Left ventricle myocardium inferior (tissue), 1 donor: Measurements from ENCODE around the gene TTC12. TPM values are rescaled to one million over a fixed set of nuclear protein-coding genes. Genes with fewer than 3 reads are reported as not detected.

Experiments
- DNase-seq: peaks from one replicate; pipeline ENCODE4 v3.0.0-alpha.2; 2020
- H3K27ac ChIP-seq: fragments of 200-600 bp; replicated peaks from 2 replicates; pipeline ENCODE4 v1.8.0; 2021
- H3K27me3 ChIP-seq: fragments of 200-600 bp; 2 replicates; pipeline ENCODE4 v1.8.0; 2021; ENCODE audit warnings: low read depth
- H3K36me3 ChIP-seq: fragments of 200-600 bp; 2 replicates; pipeline ENCODE4 v1.8.0; 2021
- H3K4me1 ChIP-seq: fragments of 200-600 bp; 2 replicates; pipeline ENCODE4 v1.8.0; 2021
- H3K4me3 ChIP-seq: fragments of 200-600 bp; 2 replicates; pipeline ENCODE4 v1.8.0; 2021; ENCODE audit warnings: mild to moderate bottlenecking, moderate library complexity
- H3K9me3 ChIP-seq: fragments of 200-600 bp; replicated peaks from 2 replicates; pipeline ENCODE4 v1.8.0; 2021
- intact Hi-C: fragments of 100-400 bp; cut with micrococcal nuclease; formaldehyde crosslinking; loops from one replicate; pipeline ENCODE4 v1.11.0; 2022
- total RNA-seq: library from RNA; stranded (reverse); fragmentation: NEBNext Ultra II Directional; extraction: Animal tissue kit (Norgen Biotek cat#: 25700); gene quantifications from one replicate; pipeline ENCODE4 v1.2.1, GENCODE V29; 2021
- TF ChIP-seq, protein P1 (sequence below): fragments of 200-600 bp; IDR thresholded peaks from 2 replicates; pipeline ENCODE4 v1.8.0; 2021; ENCODE audit warnings: antibody characterized with exemption, mild to moderate bottlenecking, borderline replicate concordance
- donor health status: DM: no; HTN: yes; CAD: no; lungs with severe emphysema.

The TTC12 gene
- total RNA-seq, 1 donor from 2014 or later: 5.5 TPM

DNA sequence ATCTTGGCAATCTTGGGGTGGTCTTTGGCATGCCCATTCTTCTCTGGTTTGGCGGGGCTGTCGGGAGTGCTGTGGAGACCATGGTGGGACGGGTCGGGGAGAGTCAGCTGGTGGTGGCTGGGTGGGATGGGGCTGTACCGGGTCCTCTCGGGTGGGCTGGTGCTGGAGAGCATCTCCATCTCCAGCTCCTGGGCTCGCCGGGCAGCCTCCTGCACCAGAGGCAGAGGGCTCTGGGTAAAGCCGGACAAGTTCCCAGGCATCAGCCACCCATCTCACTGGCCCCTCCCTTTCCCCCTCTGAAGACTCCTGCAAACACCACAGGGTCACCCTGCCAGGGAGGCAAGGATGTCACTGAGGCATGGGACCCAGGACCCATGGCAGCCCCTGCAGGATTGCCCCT, 98.3 kb downstream of the TTC12 start:
- TF ChIP-seq, protein P1, sequence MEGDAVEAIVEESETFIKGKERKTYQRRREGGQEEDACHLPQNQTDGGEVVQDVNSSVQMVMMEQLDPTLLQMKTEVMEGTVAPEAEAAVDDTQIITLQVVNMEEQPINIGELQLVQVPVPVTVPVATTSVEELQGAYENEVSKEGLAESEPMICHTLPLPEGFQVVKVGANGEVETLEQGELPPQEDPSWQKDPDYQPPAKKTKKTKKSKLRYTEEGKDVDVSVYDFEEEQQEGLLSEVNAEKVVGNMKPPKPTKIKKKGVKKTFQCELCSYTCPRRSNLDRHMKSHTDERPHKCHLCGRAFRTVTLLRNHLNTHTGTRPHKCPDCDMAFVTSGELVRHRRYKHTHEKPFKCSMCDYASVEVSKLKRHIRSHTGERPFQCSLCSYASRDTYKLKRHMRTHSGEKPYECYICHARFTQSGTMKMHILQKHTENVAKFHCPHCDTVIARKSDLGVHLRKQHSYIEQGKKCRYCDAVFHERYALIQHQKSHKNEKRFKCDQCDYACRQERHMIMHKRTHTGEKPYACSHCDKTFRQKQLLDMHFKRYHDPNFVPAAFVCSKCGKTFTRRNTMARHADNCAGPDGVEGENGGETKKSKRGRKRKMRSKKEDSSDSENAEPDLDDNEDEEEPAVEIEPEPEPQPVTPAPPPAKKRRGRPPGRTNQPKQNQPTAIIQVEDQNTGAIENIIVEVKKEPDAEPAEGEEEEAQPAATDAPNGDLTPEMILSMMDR: no peak
- intact Hi-C loops: no loop called here

DNA sequence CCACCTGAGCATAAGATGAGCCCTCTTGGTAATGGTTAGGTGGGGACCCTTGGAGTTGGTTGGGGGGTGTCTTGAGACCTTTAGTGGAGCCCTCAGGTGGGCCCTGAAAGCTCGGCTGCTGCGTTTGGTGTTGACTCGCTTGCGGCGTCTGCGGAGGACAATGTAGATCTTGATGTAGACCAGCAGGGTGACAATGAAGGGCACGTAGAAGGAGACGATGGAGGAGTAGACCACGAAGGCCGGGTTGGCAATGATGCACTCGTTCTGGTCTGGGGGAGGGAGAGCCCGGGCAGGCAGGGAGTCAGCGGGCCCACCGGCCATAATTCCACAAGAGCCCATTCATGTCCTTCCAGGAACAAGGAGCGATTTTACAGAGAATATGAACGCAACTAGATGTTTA, 101.0 kb downstream of the TTC12 start:
- Histone ChIP-seq H3K4me3 (no peak overlapping the region), H3K9me3 (no peaks in the 10 kb centered on the region), H3K36me3 (no peaks in the 10 kb centered on the region), H3K4me1 (no peaks in the 10 kb centered on the region), H3K27me3 (peaks cover 19% of the 10 kb centered on the region), H3K27ac (no peak overlapping the region)
- DNase-seq: no peak
- intact Hi-C loops: no loop called here
- TF ChIP-seq, protein P1: no peak

More for the DNA sequence above, 98.3 kb downstream of the TTC12 start:
- no peak overlapping the region for H3K4me3 ChIP-seq
- peaks cover 20% of the 10 kb centered on the region for H3K27me3 ChIP-seq
- no peaks in the 10 kb centered on the region for H3K9me3 ChIP-seq
- no peaks in the 10 kb centered on the region for H3K36me3 ChIP-seq
- H3K27ac ChIP-seq: no peak overlapping the region
- no peak for DNase-seq
- no peaks in the 10 kb centered on the region for H3K4me1 ChIP-seq

Other genes starting within 250 kb of the TTC12 start
- not detected for gene ANKK1, start 73.2 kb downstream of the TTC12 start, total RNA-seq
- gene DRD2, start 160.8 kb downstream of the TTC12 start, total RNA-seq: not detected